ENCODE measurements around the gene HERC2. TPM values are rescaled to one million over a fixed set of nuclear protein-coding genes. Genes with fewer than 3 reads are reported as not detected.

Gene HERC2
- total and polyA plus RNA-seq, 2 donors (not counting 3 experiments of a cell fraction or from before 2014, with no cell fraction given): 46.1 to 83.9 TPM

GRCh38 chr15:28101983-28102441, 220.0 kb downstream of the HERC2 start:
- intact Hi-C loops (cut with micrococcal nuclease): no loop called here
- H3K4me2 ChIP-seq (ENCODE audit: insufficient read depth, low read length): no peak overlapping the region
- H3K9ac ChIP-seq (replicated peaks; ENCODE audit: extremely low read depth, insufficient read depth, low read length): no peak overlapping the region
- no peak overlapping the region for H2AFZ ChIP-seq (ENCODE audit: low read depth, low read length)
- POLR2A ChIA-PET: no interaction called here
- no peaks in the 10 kb centered on the region for H3K9me1 ChIP-seq (replicated peaks; ENCODE audit: control insufficient read depth, extremely low read depth, insufficient read depth, low read length)
- H4K20me1 ChIP-seq (replicated peaks; ENCODE audit: control insufficient read depth, extremely low read depth, insufficient read depth, low read length): no peaks in the 10 kb centered on the region
- H3K27ac ChIP-seq (ENCODE audit: insufficient read depth, low read depth, low read length): no peak overlapping the region
- dilution Hi-C loops (cut with MboI; ENCODE audit: extremely low pct_ligation_motif_present, low sequenced_read_pairs): no loop called here
- BruUV-seq (replicated peaks): no TSS peak
- peaks cover 30 to 39% of the 10 kb centered on the region in 2 experiments for H3K27me3 ChIP-seq (ENCODE audit: control insufficient read depth in 2 of 2, insufficient read depth in 2 of 2, low read length in 2 of 2)
- no peaks in the 10 kb centered on the region for H3K9me3 ChIP-seq (replicated peaks; ENCODE audit: control insufficient read depth, insufficient read depth, low read length)
- TF ChIP-seq EZH2 (IDR thresholded peaks at IDR 0.05; ENCODE audit: borderline replicate concordance, low read depth, low read length, severe bottlenecking) (no peak), GATA2 (IDR thresholded peaks at IDR 0.05; ENCODE audit: insufficient read depth, insufficient read length, low read depth, low read length) (no peak), MYC (IDR thresholded peaks at IDR 0.05; ENCODE audit: low read depth, low read length) (no peak), POLR2AphosphoS5 (IDR thresholded peaks at IDR 0.05; ENCODE audit: insufficient read depth, low read depth, low read length) (no peak)
- H3K79me2 ChIP-seq (ENCODE audit: control insufficient read depth, insufficient read depth, low read length): no peaks in the 10 kb centered on the region
- DNase-seq (ENCODE audit: low read depth, low spot score) (no peak), FAIRE-seq (no peak)
- peaks cover 5% of the 10 kb centered on the region for H3K4me1 ChIP-seq (ENCODE audit: control insufficient read depth, extremely low read depth, insufficient read depth, low read length)
- H3K36me3 ChIP-seq (ENCODE audit: control insufficient read depth in 2 of 2, extremely low read depth in 1 of 2, insufficient read depth in 2 of 2, low read length in 2 of 2): no peaks in the 10 kb centered on the region
- H3K4me3 ChIP-seq (replicated peaks in 1 of 3; ENCODE audit: insufficient read depth in 1 of 3, low read depth in 1 of 3, low read length in 3 of 3): no peak overlapping the region
- CTCF ChIA-PET: interaction anchor here (1.4 kb wide), 1 partner anchor 1210 kb away, joined by 3 read pairs; no protein-coding TSS in a partner anchor

GRCh38 chr15:28101201-28101600, 220.8 kb downstream of the HERC2 start:
- H3K27me3 ChIP-seq (ENCODE audit: control insufficient read depth in 2 of 2, insufficient read depth in 2 of 2, low read length in 2 of 2): peaks cover 33 to 42% of the 10 kb centered on the region in 2 experiments
- peaks cover 4% of the 10 kb centered on the region for H3K4me1 ChIP-seq (ENCODE audit: control insufficient read depth, extremely low read depth, insufficient read depth, low read length)
- H3K9ac ChIP-seq (replicated peaks; ENCODE audit: extremely low read depth, insufficient read depth, low read length): no peak overlapping the region
- ChIA-PET POLR2A (no interaction called here), CTCF (no interaction called here)
- dilution Hi-C loops (cut with MboI; ENCODE audit: extremely low pct_ligation_motif_present, low sequenced_read_pairs): no loop called here
- H3K27ac ChIP-seq (ENCODE audit: insufficient read depth, low read depth, low read length): no peak overlapping the region
- no peak for FAIRE-seq
- no peak overlapping the region for H3K4me3 ChIP-seq (replicated peaks in 1 of 3; ENCODE audit: insufficient read depth in 1 of 3, low read depth in 1 of 3, low read length in 3 of 3)
- no TSS peak for BruUV-seq (replicated peaks)
- H4K20me1 ChIP-seq (replicated peaks; ENCODE audit: control insufficient read depth, extremely low read depth, insufficient read depth, low read length): no peaks in the 10 kb centered on the region
- H3K9me3 ChIP-seq (replicated peaks; ENCODE audit: control insufficient read depth, insufficient read depth, low read length): no peaks in the 10 kb centered on the region
- H3K79me2 ChIP-seq (ENCODE audit: control insufficient read depth, insufficient read depth, low read length): no peaks in the 10 kb centered on the region
- no peaks in the 10 kb centered on the region for H3K9me1 ChIP-seq (replicated peaks; ENCODE audit: control insufficient read depth, extremely low read depth, insufficient read depth, low read length)
- DNase-seq (ENCODE audit: low read depth, low spot score): no peak
- no peak overlapping the region for H3K4me2 ChIP-seq (ENCODE audit: insufficient read depth, low read length)
- H2AFZ ChIP-seq (ENCODE audit: low read depth, low read length): no peak overlapping the region
- no peaks in the 10 kb centered on the region for H3K36me3 ChIP-seq (ENCODE audit: control insufficient read depth in 2 of 2, extremely low read depth in 1 of 2, insufficient read depth in 2 of 2, low read length in 2 of 2)
- TF ChIP-seq POLR2AphosphoS5 (IDR thresholded peaks at IDR 0.05; ENCODE audit: insufficient read depth, low read depth, low read length): no peak
- TF ChIP-seq MYC (IDR thresholded peaks at IDR 0.05; ENCODE audit: low read depth, low read length): no peak
- TF ChIP-seq POLR2A (IDR thresholded peaks at IDR 0.05; ENCODE audit: low read depth, low read length): no peak
- no peak for TF ChIP-seq CTCF (IDR thresholded peaks at IDR 0.05; ENCODE audit: extremely low read depth in 1 of 2, insufficient read depth in 1 of 2, low read depth in 1 of 2, low read length in 2 of 2)
- TF ChIP-seq FOS (IDR thresholded peaks at IDR 0.05; ENCODE audit: borderline replicate concordance, insufficient read depth, low read length): no peak
- TF ChIP-seq GATA2 (IDR thresholded peaks at IDR 0.05; ENCODE audit: insufficient read depth, insufficient read length, low read depth, low read length): no peak
- intact Hi-C loops (cut with micrococcal nuclease): no loop called here
